ENCODE measurements around the gene WDR72.
A peak's percentile ranks its signal among the peaks of the same experiment; 100 is the strongest.
"Not testable (repeated sequence)": the region's sequence is repeated elsewhere in the genome, so short reads cannot be mapped to it uniquely, and the experiment has no call there.

Gene WDR72

DNA sequence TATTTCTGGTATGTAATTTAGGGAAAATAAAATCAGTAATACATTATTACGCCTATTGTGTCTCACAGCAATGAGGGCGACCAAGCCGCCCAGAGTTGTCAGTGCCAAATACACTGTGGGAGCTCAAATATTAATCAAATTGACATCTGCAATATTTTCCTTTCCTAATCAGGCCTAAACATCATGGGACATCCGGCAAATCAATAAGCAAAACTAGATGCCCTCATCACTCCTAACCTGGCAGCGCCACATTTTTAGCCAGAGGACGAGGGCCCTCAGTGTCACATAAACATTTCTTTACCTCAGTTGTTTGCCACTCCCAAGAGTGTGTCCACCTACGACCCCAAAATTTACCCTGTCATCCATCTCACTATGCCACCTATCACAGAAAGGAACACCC is 64.1 kb downstream of the WDR72 start:
- no peak for DNase-seq

DNA sequence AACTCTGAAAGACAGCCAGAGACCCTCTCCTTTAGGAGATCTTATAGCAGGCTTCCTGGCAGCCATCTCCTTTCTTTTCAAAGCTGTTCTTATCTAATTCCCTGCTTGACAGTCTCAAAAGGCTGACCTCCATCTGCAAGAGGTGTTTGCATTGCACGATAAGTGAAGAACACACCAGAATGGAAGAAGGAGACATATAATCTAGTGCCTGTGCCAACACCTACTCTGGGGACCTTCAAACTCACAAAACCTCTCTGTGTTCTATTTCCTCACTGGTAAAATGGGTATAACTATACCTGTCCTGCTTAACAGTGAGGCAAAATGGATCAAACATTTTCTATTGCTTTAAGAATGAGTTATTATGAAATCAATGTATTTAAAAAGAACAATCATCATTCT is 65.0 kb downstream of the WDR72 start:
- DNase-seq: no peak

DNA sequence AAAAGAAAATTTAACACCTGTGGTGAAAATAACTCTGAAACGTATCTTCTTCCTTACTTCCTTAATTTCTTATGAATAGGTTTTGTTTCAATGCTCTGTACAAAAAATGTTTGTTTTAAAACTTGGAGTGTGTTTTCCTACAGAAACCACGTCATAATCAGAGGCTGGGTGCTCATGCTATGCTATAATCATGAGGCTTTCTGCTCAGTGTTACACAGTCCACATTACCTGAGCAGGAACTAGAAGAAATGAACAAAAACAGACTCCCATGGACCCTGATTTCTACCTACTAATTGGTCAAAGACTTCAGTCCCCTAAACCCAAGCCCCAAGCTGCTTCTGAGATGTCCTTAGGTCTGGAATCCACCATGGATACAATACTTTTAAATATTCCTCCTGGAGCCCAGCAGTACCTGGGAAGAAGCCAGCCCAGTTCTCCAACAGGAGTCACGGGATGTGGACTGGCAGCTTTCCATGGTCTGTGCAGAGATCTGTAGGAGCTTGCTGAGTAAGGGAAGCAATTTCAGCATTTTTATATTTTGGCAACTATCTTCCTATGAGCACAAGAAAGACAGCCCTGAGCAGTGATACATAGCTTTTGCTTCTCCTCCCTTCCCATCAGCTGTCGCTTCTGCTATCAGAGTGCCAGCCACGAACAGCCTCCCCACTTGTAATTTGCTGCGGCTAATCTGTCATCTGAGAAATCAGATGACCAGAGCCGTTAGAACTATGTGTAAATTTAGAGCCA is 65.6 kb downstream of the WDR72 start:
- no peak for DNase-seq

DNA sequence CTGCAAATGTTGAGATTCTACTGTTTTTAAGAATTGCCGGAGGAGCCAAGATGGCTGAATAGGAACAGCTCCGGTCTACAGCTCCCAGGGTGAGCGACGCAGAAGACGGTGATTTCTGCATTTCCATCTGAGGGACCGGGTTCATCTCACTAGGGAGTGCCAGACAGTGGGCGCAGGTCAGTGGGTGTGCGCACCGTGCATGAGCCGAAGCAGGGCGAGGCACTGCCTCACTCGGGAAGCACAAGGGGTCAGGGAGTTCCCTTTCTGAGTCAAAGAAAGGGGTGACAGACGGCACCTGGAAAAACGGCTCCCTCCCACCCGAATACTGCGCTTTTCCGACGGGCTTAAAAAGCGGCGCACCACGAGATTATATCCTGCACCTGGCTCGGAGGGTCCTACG is 75.3 kb downstream of the WDR72 start:
- DNase-seq: not testable (repeated sequence)

DNA sequence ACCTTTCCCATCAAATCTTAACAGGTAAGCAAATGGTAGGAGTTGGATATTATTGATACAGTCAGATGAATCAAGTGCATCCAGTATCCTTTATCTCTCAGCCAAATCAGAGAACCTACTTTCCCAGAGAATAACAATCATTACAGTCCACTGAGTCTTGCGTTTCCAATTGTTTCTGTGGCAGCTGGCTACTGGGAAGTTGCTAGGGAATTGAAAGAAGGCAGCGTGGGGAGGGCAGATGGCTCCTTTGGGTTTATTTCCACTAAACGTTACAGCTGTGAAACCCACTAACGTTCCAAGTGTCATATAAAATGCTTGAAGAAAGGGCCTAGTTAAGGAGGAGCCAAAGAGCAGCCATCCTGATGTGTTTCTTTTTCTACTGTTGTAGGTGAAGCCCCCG is 78.4 kb downstream of the WDR72 start:
- peak; percentile 87 for DNase-seq

DNA sequence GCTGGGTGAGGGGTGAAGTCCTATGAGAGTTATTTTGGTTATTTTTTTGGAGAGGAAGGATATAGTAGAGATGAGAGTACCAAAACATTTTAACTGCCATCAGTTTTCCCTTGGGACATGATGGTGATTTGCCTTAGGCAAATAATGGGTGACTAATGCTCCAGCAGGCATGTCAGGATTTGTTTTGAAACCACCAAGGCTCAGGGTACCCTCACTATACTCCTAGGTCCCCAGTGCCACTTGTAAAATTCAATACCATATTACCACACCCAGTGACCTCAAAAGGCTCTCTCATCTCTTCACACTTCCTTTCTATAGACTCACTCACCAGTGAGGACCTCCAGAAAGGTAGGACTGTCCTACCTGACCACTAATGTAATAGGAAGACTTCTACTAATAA is 83.6 kb downstream of the WDR72 start:
- peak; percentile 15 for DNase-seq

DNA sequence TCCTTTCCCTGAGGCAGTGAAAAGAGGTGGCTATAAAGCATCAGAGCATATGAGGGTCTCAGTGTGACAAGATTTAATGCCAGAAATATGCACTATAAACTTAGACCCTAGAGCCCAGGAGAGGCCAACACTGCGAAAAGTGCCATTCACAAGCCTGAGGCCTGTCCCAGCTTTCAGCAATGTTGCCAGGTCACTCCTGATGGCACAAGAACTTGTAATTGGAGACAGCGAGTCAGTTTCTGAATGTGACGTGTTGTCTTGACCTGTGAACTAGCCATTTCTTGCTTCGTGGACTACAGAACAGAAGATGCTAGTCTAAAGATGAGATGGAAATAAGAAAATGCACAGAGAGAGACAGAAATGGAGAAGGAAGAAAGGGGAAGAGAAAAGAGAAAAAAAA is 87.9 kb downstream of the WDR72 start:
- no peak for DNase-seq

DNA sequence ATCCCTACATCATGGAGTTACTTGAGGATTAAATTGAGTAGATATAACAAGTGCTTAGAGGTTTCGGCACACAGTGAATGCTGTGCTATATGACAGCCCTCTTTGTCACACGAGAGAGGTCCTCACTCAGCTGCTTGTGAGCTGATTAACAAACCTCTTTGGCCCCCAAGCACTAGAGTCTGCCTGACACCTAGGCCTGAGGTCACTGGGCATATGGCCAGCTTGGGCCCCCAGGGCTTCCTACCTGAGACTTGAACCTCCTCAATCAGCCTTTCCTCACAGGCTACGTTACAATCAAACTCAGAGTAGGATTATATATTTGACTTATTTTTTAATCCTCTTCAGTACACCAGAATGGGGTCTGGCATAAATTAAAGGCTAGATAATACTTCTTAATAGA is 88.8 kb downstream of the WDR72 start:
- DNase-seq: no peak

DNA sequence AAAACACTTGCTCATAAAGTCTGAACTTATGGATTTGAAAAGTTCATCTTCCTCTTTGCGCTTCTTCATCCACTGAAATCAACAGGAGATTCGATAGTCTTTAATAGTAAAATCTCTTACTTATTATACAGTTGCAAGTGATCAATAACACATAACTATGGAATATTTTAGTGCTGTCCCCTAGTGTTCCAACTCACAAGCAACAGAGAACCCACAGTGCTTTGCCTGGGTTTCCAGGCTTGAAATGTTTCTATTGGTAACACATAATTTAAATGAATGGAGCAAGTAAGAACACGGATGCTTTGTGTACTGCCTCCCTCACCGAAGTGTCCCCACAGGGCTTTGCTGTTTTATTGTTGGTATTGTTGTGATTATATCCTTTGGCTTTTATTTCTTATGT is 93.5 kb downstream of the WDR72 start:
- DNase-seq: no peak

DNA sequence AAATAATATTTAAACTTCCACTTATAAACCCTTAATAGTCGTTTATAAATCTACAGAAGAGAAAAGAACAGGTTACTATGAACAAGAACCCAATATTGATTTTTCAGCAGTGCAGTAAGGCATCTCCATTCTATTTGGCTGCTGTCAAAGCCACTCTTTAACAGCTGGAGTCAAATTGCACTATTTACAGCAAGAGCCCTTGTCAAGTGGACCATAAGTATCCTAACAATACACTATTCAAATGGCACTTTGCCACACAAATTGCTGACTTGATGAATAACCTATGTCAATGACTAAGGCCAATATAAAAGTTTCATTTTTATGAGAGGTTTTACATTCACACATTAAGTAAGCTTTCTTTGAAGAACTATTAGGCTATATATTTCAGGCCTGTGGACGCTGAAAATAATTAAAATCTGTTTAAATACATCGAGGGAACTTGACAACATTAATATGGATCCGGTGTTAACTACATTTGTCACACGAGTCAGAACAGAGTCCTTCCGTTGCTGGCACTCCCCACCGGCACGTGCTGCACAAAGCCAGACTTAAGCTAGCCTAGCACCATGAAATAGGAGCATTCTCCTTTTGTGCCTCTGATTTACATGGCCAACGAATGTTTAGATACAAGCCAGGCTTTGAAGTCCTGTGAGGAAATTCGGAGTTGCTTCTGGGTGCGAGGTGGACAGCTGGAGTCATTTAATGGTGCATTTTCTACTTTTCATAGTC is 100.5 kb downstream of the WDR72 start:
- peak; percentile 80 for DNase-seq

DNA sequence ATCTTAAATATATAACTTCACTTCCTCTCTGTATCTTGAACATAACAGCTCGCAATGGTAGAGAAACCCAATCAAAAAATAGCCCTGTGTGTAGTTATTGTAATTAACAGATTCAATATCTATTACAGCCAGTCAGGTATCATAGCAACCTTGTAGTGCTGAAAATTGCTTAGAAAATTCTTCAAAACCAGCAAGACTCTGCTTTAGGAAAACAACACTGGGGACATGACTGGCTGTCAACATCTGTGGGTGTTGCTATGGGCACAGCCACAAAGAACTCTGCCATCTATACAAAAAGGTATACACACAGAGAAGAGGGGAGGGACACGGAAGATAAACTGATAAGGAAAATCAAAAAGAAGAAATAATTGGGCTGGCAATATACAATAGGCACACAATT is 101.2 kb downstream of the WDR72 start:
- DNase-seq: no peak

DNA sequence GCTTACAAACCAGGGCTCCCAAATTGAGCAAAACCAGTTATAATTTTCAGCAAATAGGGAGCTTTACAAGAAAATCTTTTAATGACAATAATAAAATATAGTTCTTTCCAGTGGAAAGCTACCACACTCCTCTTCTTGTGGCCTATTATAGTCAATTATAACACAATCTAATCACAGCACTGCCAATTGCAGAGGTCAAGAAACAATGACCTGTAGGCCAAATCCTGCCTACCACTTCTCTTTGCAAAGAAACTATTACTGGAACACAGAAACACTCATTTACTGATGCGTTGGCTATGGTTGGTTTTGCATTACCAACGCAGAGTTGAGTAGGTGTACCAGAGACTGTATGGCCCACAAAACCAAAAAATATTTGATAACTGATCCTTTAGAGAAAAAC is 110.5 kb downstream of the WDR72 start:
- DNase-seq: no peak

DNA sequence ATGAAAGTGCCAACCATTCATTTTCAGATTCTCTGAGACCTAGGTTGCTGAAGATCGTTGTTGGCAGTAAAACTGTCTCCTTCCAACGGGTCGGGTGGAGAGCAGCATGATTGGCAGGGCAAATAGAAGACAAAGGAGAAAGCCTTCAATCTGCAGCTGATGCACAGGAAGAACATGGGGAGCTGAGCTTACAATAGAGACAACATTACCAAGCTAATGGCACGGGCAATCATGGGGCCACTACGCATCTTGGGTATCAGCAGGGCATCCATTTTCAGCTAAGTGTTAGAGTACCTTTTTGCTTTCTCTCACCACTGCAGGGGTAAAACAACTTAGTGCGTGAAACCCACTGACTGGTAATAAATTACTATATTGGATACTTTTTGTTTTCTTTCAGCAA is 114.8 kb downstream of the WDR72 start:
- no peak for DNase-seq

DNA sequence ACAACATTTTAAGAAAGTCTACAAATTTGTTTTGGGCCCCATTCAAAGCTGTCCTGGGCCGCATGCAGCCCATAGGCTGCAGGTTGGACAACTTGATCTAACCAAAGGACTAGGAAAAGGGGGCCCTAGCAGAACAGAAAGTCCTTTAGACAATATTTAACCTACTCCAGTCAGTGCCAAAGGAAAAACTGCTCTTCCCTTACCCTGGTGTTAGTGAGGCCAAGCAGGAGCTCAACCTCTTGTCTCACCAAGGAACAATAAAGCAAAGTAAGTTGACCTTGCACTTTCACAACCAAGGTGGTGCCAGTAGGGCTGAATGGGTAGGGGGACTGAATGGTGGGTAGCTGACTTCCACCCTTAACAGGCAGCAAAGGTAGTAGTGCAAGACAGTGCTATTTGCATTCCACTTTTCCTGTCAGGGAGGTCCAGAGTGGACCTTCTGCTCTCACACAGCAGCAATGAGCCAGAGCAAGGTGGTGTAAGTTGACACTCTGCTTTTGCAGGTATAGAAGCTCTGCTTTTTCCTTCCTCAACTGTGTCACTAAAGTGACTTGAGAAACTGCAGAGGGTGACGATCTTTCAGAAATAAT is 124.9 kb downstream of the WDR72 start:
- DNase-seq: no peak

DNA sequence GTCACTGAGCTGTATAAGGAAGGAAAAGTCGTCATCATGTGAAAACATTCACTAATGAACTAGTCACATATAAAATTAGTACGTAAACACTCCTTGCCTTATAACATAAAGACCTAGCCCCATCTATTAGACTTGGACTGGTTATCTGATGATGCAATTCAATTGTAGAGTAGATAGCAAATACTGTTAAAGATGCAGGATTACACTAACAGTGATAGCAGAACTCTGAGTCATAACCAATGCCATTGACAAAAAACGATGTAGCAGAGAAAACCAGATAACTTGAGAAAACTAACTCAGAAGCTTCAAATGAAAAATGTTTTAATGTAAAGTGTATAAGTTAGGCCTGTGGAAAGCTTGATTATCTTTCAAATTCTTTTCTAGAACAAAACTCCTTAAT is 132.2 kb downstream of the WDR72 start:
- DNase-seq: no peak

DNA sequence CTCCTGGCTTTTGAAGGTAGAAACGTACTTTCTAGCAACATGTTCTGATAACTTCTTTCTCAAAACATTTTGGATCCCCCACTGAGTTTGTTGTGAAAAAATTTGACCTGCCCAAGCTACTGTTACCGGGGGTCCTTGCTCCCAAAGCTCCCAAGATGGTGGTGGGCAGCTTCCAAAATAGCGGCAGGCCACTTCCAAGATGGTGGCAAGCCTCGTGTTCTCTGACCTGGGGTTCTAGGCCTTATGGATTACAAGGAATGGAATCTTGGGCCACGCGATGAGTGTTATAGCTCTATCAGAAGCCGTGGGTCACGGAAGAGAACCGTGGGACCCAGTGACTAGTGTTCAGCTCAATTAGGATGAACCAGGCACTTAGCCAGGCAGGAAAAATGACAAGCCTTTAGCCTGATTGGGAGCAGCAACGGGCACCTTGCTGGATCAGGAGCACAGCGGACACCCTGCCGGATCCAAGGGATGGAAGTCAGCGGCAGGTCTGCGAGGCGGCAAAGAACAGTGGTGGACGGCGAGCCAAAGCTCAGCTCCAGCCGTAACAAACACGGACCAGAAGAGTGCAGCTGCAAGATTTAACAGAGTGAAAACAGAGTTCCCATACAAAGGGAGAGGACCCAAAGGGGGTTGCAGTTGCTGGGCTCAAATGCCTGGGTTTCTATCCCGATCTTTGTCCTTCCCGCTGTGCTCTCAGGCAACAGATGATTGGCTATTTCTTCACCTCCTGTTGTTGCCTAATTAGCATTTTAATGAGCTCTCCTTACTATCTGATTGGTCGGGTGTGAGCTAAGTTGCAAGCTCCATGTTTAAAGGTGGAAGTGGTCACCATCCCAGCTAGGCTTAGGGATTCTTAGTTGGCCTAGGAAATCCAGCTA is 133.3 kb downstream of the WDR72 start:
- no peak for DNase-seq

DNA sequence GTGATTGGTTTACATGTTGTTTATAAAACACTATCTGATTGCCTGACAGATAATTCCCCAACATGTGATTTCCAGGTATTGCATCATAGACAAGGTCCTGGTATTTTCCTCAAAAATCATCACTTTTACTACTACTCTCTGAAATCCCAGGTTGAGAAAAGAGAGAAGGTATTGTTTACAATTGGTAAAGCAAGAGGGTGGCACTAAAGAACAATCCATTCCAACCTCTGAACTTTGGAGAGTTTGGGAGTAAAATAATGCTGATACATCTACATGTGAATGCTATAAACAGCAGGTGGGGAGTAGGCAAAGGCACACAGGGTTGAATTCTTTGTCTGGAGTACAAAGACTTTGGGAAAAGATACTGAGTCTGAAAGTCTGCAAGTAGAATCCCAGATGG is 134.2 kb downstream of the WDR72 start:
- peak; percentile 15 for DNase-seq

DNA sequence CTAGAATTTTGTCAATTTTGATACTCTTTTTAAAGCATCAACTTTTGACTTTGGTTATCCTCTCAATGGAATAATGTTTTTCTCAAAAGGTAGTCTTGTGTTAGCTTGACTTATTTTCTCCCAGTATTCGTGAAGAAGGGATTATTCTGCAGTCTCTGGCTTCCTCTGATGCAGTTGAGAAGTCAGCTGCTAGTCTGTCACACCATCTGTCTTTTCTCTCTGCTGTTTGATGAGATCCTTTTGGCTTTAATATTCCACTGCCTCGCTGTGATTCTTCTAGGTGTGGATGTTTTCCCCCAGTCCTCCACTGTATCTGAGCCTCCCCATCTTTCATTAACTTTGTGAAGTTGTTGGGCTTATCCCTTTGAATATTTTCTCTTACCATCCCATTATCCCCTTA is 141.0 kb downstream of the WDR72 start:
- DNase-seq: peak; percentile 67

DNA sequence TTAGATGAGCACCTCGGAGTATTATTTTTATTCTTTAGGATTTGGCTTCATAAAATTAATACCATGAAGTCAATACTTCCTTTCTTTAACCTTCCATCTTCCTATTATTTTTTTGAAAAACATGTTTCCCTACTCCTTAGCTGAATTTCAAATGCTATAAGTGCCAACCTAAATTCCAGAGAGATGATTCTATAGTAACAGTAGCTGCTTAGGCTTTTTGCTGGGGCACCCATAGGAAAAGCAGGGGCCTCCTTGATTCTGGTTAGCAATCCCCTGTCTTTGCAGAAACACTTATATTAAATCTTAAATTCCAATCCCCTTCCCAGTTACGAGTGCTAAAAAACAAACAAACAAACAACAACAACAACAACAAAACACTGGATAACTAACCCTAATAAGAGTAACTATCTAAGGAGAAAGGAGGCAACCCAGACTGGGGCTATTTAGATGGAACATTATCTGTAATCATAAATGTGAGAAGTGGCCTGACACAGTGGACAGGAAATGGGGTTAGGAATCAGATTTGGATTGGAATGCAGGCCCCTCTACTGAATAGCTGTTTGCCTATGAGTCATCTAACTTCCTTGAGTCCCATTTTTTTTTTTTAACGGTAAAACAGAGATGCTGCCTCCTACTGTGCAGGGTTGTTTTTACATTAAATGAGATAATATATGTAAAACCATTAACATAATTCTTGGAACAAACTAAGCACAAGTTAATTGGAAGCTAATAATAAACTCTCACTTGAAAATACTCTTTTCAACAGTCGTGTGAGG is 148.1 kb downstream of the WDR72 start:
- no peak for DNase-seq

DNA sequence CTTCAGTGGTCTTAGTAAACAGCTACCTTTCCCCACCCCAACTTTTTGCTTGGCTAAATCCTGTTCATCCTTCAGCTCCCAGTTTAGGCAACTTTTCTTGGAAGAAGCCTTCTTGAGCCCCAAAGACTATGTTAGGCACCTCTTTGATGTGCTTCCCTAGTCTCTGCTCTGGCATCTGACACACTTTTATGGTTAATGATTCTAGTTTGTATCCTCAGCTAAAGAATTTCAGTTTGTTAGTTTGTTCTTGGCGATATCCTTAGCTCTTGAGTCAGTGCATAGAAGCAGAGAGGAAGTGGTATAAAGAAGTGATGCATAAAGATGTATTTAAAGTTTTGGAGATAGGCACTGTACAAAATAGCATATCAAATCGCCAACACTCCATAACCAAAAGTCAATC is 168.4 kb downstream of the WDR72 start:
- DNase-seq: no peak

DNA sequence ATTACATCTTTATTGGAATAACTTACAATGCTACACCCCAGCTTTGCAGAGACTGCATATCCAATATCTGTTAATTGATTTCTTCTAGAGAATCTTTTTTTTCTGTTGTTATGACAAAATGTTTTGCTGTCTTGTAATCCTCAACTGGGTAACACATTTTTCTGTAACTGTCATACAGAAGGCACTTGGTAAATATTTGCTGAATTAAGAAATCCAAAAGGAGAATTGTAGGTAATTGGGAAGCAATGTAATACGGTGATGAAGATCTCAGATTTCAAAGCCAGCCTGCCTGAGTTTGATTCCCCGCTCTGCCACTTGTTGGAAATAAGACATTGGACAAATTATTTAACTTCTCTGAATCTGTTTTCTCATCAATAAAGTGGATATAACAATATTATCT is 169.1 kb downstream of the WDR72 start:
- DNase-seq: no peak

DNA sequence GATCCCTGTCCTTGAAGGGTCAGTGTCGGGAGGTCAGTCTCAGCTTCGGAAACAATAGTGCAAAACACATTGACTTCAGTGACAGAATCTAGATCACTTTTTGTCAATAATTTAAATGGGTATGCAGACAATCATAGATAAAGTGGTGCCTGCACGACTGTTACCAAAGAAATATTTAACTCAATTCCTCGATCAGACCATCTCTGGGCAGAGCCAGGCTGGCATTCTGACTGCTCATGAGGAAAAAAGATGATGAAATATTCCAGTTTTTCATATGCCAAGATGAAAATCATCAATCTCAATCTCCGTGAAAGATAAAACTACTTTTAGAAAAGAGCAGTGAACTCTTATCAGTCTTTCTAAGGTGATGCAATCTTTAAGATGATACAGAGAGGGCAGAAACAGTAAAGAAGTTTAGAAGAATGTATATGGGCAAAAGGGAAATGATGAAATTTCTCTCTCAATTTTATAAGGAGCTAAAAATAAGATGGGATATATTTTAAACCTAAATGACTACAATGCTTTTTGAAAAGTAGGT is 169.9 kb downstream of the WDR72 start:
- DNase-seq: no peak
